ENCODE measurements around the gene OTULINL.

- TF ChIP-seq CTCF (IDR thresholded peaks at IDR 0.05) = no peak
- no peak for TF ChIP-seq ZFX (IDR thresholded peaks at IDR 0.05; ENCODE audit: borderline replicate concordance)
These were observed 46.8 kb downstream of the OTULINL start for GRCh38 chr5:14628346-14628745.
